K562 (cell line): ENCODE results near the gene CCDC88C. TPM values are rescaled to one million over a fixed set of nuclear protein-coding genes. Genes with fewer than 3 reads are reported as not detected.

Experiments used
- ATAC-seq: fragments of 200-7000 bp; cut with Tn5 transposase; 3 replicates; pipeline ENCODE4 v1.9.1; 2020; ENCODE audit warnings: moderate library complexity
- BruUV-seq: library from RNA; stranded (reverse); fragments of 400-500 nt; replicated peaks from 2 replicates; lab custom pipeline; 2021; lab: Mats Ljungman, UMichigan
- CTCF ChIA-PET: fragments of 300-600 bp; formaldehyde crosslinking; extraction: SDS; loops from one replicate; lab custom pipeline; 2021; ENCODE audit warnings: low intra/inter-chr PET ratio; lab: Yijun Ruan, JAX
- POLR2A ChIA-PET: fragments of 300-600, 350-650 bp; sonication (Branson Sonifier 250); formaldehyde crosslinking; extraction: SDS; loops from one replicate; lab custom pipeline; 2021; ENCODE audit warnings: antibody characterized with exemption, inconsistent platforms; lab: Yijun Ruan, JAX
- DNase-seq, 4 experiments: peaks; one replicate each; pipeline versions ENCODE4 v3.0.0 to v3.0.0-alpha.2; 2011 to 2018; ENCODE audit warnings: low spot score in 3 of 4, mixed read lengths in 3 of 4; ENCODE audit errors: extremely low read depth in 1 of 4
- FAIRE-seq: peaks from 2 replicates; lab custom pipeline; 2011; peaks lifted over from hg19 to GRCh38; lab: Jason Lieb, UNC
- H2AFZ ChIP-seq: 2 replicates; pipeline ENCODE4 v1.6.0; 2011; ENCODE audit warnings: low read depth, low read length, control low read depth, inconsistent platforms
- H3K27ac ChIP-seq: fragments of 200-600 bp; 3 replicates; pipeline ENCODE4 v1.8.0; 2011; ENCODE audit warnings: low read depth, mild to moderate bottlenecking, control low read depth, inconsistent platforms, low read length, moderate library complexity, mixed read lengths; ENCODE audit errors: extremely low read depth
- H3K27me3 ChIP-seq, 2 experiments: fragments of 300-600 bp in 1 of 2; 2 replicates in 1 of 2; 3 replicates in 1 of 2; pipeline versions ENCODE4 v1.6.0 to v1.8.0; 2011; ENCODE audit warnings: inconsistent platforms in 2 of 2, low read length in 2 of 2, mild to moderate bottlenecking in 1 of 2, mixed read lengths in 1 of 2, moderate library complexity in 1 of 2; ENCODE audit not compliant: control insufficient read depth in 2 of 2, insufficient read depth in 2 of 2
- H3K36me3 ChIP-seq: fragments of 300-600 bp; 3 replicates; pipeline ENCODE4 v1.8.0; 2011; ENCODE audit warnings: mild to moderate bottlenecking, low read length, inconsistent platforms; ENCODE audit not compliant: control insufficient read depth, insufficient read depth
- H3K4me1 ChIP-seq, 2 experiments: fragments of 200-600 bp in 1 of 2; replicated peaks in 1 of 2; 2 replicates in 1 of 2; 3 replicates in 1 of 2; pipeline versions ENCODE4 v1.5.1 to v1.8.0; 2011; ENCODE audit warnings: inconsistent platforms in 2 of 2, low read length in 2 of 2, mild to moderate bottlenecking in 1 of 2, mixed read lengths in 1 of 2, moderate library complexity in 1 of 2; ENCODE audit not compliant: control insufficient read depth in 2 of 2, insufficient read depth in 2 of 2
- H3K4me2 ChIP-seq: 2 replicates; pipeline ENCODE4 v1.6.1; 2011; ENCODE audit warnings: low read length, control low read depth, inconsistent platforms, mixed read lengths; ENCODE audit not compliant: insufficient read depth
- H3K4me3 ChIP-seq: fragments of 200-600 bp; sonication (generic), shearing (Covaris generic); 2 replicates; pipeline ENCODE4 v1.5.1; 2016; ENCODE audit warnings: control low read depth, inconsistent platforms
- H3K79me2 ChIP-seq: fragments of 200-600 bp; 3 replicates; pipeline ENCODE4 v1.8.0; 2011; ENCODE audit warnings: low read length, inconsistent platforms; ENCODE audit not compliant: control insufficient read depth, insufficient read depth
- H3K9ac ChIP-seq, 2 experiments: 2 replicates each; pipeline versions ENCODE4 v1.6.0 to v1.6.1; 2011; ENCODE audit warnings: low read depth in 2 of 2, low read length in 2 of 2, control low read depth in 1 of 2, inconsistent platforms in 1 of 2, mild to moderate bottlenecking in 1 of 2, mixed read lengths in 1 of 2; ENCODE audit not compliant: insufficient read depth in 1 of 2
- H3K9me1 ChIP-seq: one replicate; pipeline ENCODE4 v1.6.0; 2011; ENCODE audit warnings: inconsistent platforms, mild to moderate bottlenecking, low read length, moderate library complexity; ENCODE audit not compliant: control insufficient read depth, insufficient read depth
- H3K9me3 ChIP-seq: replicated peaks from 2 replicates; pipeline ENCODE4 v1.5.1; 2011; ENCODE audit warnings: low read depth, low read length, inconsistent platforms; ENCODE audit not compliant: control insufficient read depth, insufficient read depth
- H4K20me1 ChIP-seq: replicated peaks from 2 replicates; pipeline ENCODE4 v1.6.1; 2011; ENCODE audit warnings: low read length, inconsistent platforms, mixed read lengths; ENCODE audit not compliant: control insufficient read depth, insufficient read depth
- CBFA2T2 ChIP-seq: fragments of 450-650 bp; conservative IDR thresholded peaks from 2 replicates; pipeline ENCODE4 v1.6.1; 2017; ENCODE audit warnings: mild to moderate bottlenecking
- CBFA2T3 ChIP-seq: fragments of 450-650 bp; IDR thresholded peaks from 2 replicates; pipeline ENCODE4 v1.6.1; 2017
- CREM ChIP-seq: IDR thresholded peaks from 2 replicates; pipeline ENCODE4 v1.6.1; 2014; ENCODE audit warnings: antibody characterized with exemption, low read depth
- CSDE1 ChIP-seq, 2 experiments: fragments of 450-650 bp; IDR thresholded peaks; 2 replicates each; pipeline ENCODE4 v1.6.1; 2016; ENCODE audit warnings: mild to moderate bottlenecking in 1 of 2
- KLF10 ChIP-seq: fragments of 250-450 bp; sonication (Bioruptor Pico); IDR thresholded peaks from 2 replicates; pipeline ENCODE4 v1.6.1; 2021; ENCODE audit warnings: matching md5 sums
- RREB1 ChIP-seq: fragments of 250-450 bp; sonication (Bioruptor Pico); IDR thresholded peaks from 2 replicates; pipeline ENCODE4 v1.4.0; 2020
- SP2 ChIP-seq: IDR thresholded peaks from 2 replicates; pipeline ENCODE4 v1.6.1; 2011; ENCODE audit warnings: mild to moderate bottlenecking, low read depth, low read length, moderate library complexity; ENCODE audit not compliant: poor library complexity, severe bottlenecking; ENCODE audit errors: extremely low read depth
- whole genome bisulfite sequencing: fragments of 100-300 bp; shearing (Covaris generic); methylation state at CpG from one replicate; pipeline ENCODE4 v1.1.6; 2016; ENCODE audit warnings: low coverage, mixed read lengths; ENCODE audit not compliant: insufficient coverage; ENCODE audit errors: missing lambda C conversion rate; 5-methylcytosine and 5-hydroxymethylcytosine counted together
- in situ Hi-C: fragments of 300-500 bp; cut with MboI; formaldehyde crosslinking; loops from 4 replicates; pipeline ENCODE4 v1.15.0; 2018; ENCODE audit warnings: inconsistent platforms, mixed read lengths
- intact Hi-C: fragments of 100-400 bp; cut with micrococcal nuclease; formaldehyde crosslinking; loops from 2 replicates; pipeline ENCODE4 v1.14.2; 2022
- polyA plus RNA-seq, 8 experiments: library from polyadenylated mRNA; depleted of rRNA in 4 of 8; stranded (reverse) in 5 of 8; unstranded in 3 of 8; fragments of >200 nt; fragmentation: Nextera tagmentation in 2 of 8; fragmentation: Illumina TruSeq in 1 of 8; extraction: Ambion mirVana in 2 of 8; extraction: Trizol in 1 of 8; gene quantifications; 2 replicates each; pipeline versions ENCODE4 v1.2.1 to v1.2.3, GENCODE V29; 2011 to 2014; ENCODE audit warnings: inconsistent platforms in 1 of 8, missing spikeins in 1 of 8
- total RNA-seq, 7 experiments: library from RNA; depleted of rRNA in 6 of 7; stranded (reverse); fragments of >200 nt in 6 of 7; fragmentation: Illumina TruSeq in 2 of 7; extraction: Trizol in 2 of 7; gene quantifications; 2 replicates each; pipeline versions ENCODE4 v1.2.1 to v1.2.3, GENCODE V29; 2011 to 2021; ENCODE audit warnings: low replicate concordance in 1 of 7

CCDC88C gene
- total and polyA plus RNA-seq, 9 of the 15 experiments (the other 6 are each of a cell fraction or from before 2014, with no cell fraction given) = 0.62 to 22.5 (median 10.7) TPM

- TF ChIP-seq SP2 = no peak
These were observed 57.0 kb downstream of the CCDC88C start (continued) for GRCh38 chr14:91360490-91361232.

- ATAC-seq (no peak), DNase-seq (no peak), FAIRE-seq (no peak)
- Histone ChIP-seq H4K20me1 (peaks cover 7% of the 10 kb centered on the region; the same call in 1 of the 2 replicates), H3K9me1 (no peaks in the 10 kb centered on the region), H3K4me2 (no peak overlapping the region), H2AFZ (no peak overlapping the region), H3K9ac (no peak overlapping the region), H3K27ac (no peak overlapping the region), H3K4me1 (peaks cover 0 to 10% of the 10 kb centered on the region in 2 experiments; a peak in 3 of 5 replicates), H3K9me3 (no peaks in the 10 kb centered on the region), H3K27me3 (no peaks in the 10 kb centered on the region), H3K4me3 (no peak overlapping the region), H3K36me3 (peaks cover 6% of the 10 kb centered on the region; the same call in 1 of the 3 replicates), H3K79me2 (peaks cover 6% of the 10 kb centered on the region; the same call in 1 of the 3 replicates)
- in situ Hi-C loops (no loop called here), intact Hi-C loops (no loop called here)
- ChIA-PET POLR2A (no interaction called here), CTCF (no interaction called here)
- TF ChIP-seq CSDE1 (IDR thresholded peaks at IDR 0.05) (no peak), RREB1 (CRISPR knock-in tag) (no peak), KLF10 (CRISPR knock-in tag) (no peak), CREM (no peak), CBFA2T2 (0 out of 2 replicates have a peak, but pooled peaks have one; percentile 14), CBFA2T3 (peak; percentile 38; the same call in 1 of the 2 replicates)
- no TSS peak for BruUV-seq
- whole genome bisulfite sequencing = 91% methylated on average over 11 of the region's 13 CpGs
These were observed 58.9 kb downstream of the CCDC88C start for GRCh38 chr14:91358654-91359220.
